ENCODE data around the gene IP6K2.
"Not testable (repeated sequence)": the region's sequence is repeated elsewhere in the genome, so short reads cannot be mapped to it uniquely, and the experiment has no call there.

IP6K2 gene

DNA sequence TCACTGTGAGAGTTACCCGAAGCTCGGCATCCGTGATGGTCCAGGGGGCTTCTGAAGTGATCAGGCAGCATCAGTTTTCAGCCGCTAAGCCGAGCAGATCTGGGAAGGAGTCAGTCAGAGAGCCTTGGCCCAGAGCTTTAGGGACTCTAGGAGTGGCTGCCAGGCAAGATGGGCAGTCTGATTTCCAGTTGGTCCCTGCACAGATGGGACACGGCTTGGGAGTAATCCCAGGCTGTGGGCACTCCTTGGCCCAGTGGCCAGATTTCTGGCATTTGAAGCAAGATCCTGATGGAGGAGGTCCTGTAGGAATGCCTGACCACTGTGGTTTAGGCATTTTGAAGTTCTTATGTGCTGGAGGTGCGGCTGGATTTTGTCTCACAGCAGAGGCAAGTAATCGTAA, 10.5 kb upstream of the IP6K2 start:
- DNase-seq (ENCODE audit: low spot score), result no peak

DNA sequence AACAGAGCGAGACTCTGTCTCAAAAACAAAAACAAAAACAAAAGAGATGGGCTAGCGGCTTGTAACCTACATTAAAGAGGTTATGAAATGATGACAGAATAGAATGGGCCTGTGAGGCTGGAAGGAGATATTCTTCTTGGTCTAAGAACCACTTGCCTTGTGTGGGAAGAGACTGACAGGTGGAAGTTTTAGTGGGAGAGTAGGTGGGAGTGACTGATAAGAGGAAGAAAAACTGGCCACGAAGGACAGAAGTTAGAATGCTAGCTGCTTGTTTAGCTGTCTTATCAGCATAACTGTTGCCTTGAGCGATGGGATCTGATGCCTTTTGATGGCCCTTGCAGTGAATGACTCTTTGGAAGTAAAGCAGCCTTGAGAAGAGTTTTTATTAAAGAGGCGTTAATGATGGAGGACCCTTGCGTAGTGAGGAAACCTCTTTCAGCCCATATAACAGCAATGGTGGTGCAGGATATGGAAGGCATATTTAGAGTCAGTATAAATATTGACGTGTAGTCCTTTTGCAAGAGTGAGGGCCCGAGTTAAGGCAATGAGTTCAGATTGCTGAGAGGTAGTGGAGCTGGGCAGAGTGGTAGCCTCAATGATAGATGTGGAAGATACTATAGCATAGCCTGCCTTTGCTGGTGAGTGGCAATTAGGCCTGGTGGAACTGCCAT, 8.3 kb upstream of the IP6K2 start:
- DNase-seq (ENCODE audit: low spot score), result not testable (repeated sequence)

DNA sequence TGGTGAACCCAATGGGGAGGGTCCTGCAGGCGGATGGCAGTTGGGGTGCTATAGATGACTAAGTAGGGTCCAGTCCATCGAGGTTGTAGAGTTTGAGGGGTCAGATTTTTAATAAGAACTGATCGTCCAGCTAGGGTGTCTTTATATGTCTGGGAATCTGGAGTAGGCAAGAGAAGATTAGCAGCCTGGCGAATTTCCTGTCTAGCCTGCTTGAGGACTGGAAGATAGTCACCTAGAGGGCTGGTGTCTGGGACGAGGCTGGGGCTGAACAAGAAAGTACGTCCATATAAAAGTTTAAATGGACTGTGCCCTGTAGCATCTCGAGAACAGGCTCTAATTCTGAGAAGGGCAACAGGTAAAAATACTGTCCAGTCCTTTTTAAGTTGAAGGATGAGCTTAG, 6.7 kb upstream of the IP6K2 start:
- DNase-seq (ENCODE audit: low spot score), result no peak

DNA sequence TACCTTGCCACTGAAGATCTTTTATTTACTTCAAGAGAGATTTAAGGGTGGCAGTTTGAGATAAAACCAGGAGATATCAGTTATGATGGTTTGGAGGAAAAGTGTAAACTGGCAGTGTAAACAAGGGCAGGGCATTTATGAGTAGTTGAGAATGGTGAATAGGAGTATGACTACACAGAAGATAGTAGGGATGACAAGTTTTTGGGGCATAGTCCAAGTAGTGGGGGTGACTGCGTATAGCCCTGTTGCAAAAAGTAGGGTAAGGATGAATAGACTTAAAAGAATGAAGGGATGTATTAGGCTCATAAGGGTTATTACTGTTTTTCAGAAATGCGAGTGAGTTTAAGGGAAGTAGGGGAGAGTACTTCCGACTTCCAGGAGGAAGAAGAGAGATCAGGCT, 6.3 kb upstream of the IP6K2 start:
- DNase-seq (ENCODE audit: low spot score), result not testable (repeated sequence)

DNA sequence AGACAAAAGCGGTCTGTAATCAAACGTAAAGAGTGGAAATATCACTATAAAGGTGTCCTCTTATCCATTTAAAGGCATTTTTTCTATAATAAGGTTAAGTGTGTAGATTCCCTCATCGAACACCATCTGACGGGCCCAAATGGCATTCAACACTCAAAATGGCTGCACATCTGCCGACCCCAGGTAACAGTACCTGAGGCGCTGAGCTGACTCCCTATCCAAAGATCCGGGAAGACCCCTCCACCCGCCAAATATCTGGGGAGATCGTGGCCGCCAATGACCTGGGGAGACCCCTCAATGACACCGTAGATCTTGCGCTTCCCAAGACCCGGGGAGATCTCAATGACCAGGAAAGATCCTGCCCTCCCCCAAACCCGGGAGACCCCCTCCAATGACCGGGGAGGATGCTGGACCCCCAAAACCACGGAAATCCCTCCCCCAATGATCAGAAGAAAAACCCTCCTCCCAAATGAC, 476 bp downstream of the IP6K2 start:
- no peak for DNase-seq (ENCODE audit: low spot score)

DNA sequence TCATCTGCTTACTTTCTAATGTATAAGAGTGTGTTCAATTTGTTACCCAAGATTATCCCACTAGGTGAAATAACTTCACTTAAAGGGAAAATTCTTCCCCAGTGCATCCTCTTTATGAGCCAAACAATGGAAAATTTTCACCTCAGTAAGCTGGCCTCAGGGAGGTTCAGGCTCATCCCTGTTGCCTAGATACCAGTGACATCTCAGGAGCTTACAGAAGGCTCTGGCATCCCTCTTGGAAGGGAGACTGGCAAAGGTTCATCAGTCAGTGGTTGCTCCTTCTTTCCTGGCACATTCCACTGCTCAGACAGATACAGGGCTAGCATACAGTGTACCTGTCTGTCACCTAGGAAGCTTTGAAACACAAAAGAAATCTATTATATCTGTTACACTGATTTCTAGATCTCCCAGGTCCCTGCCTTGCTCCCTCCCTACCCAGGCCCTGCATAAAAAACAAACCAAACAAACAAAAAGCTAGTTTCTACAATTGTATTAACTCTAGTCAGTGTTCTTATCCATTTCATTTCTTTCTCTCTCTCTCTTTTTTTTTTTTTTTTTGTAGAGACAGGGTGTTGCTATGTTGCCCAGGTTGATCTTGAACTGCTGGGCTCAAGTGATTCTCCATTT, 1.7 kb downstream of the IP6K2 start:
- peak; percentile 48 for DNase-seq (ENCODE audit: low spot score)

DNA sequence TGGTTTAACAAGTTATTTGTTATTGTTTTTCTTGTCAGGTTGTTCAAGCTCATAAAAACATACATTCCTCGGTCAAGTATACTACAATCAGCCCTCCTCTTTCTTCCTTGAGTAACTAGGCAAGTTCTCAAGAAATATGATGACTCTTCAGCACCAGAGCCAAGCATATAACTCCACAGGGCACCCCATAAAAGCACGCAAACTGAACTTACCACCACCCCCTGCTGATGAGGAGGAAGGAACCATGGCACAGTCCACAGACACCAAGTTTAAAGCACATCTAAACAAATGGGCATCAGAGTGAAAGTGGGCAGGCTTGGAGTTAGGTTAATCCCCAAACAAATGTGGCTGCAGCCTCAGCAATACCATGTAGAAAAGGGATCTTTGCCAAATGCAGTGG, 5.3 kb downstream of the IP6K2 start:
- no peak for DNase-seq (ENCODE audit: low spot score)

DNA sequence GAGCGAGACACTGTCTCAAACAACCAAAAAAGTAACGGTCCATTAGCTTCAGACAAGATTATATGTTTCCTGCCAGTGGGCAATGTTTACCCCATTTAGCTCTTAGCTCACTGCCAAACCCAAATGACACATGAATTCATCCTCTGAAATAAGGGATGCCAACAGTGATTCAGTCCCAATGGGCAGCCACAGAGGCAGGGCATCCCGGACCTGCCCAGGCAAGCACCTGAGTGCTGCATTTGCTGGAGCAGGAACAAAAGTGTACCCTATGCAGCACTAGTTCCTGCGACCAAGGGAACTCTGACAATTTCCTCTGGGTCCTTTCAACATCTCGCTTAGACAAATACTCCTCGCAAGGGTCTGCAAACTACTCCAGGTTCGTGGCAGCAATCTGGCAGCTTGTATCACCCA, 8.0 kb downstream of the IP6K2 start:
- DNase-seq (ENCODE audit: low spot score), result no peak

DNA sequence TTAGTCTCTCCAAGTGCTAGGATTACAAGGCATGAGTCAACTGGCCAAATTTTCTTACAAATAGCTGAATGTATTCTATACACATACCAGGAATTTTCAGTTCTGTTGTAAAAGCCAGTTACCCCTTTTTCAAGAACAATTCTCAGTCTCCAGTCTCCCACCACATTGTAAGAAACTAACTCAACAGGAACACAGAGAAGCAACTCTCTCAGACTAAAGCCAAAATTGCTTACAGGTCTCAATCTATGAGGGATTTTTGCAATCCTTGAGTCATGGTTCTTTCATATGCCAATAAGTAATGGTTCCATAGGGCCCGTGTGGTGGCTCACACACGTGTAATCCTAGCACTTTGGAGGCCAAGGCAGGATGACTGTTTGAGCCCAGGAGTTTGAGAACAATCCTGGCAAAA, 8.5 kb downstream of the IP6K2 start:
- no peak for DNase-seq (ENCODE audit: low spot score)

DNA sequence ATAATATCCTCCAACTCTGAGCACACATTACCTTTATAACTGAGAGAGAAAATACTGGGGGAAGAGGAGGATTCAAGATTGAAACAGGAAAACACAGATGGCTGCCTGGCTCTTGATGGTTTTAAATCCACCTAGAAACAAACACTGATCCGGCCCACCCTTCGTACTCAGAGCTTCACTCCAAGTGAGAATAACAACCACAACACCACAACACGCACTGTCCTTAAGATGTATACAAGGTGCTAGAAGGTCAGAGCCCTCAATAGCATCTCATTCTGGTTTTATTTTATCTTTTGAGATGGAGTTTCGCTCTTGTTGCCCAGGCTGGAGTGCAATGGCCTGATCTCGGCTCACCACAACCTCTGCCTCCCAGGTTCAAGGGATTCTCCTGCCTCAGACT, 9.9 kb downstream of the IP6K2 start:
- DNase-seq (ENCODE audit: low spot score), result no peak

DNA sequence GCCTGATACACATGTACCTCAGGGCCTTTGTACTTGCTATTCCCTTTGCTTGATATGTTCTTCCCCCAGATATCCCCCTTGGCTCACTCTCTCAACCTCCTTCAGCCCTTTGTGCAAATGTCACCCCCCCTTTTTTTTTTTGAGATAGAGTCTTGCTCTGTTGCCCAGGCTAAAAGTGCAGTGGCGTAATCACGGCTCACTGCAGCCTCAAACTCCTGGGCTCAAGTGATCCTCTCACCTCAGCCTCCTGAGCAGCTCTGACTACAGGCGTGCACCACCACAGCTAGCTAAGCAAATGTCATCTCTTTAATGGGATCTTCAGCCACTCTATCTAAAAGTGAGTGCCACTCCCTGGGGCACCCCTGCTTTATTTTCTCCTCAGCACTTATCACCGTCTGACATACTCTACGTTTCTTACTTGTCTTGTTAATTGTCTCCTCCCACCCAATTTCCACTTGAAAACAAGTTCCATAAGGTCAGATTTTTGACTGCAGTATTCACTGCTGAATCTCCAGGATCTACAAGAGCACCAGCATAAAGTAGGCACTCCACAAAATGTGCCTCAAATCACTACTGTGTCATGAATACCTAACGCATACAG, 14.6 kb downstream of the IP6K2 start:
- no peak for DNase-seq (ENCODE audit: low spot score)

DNA sequence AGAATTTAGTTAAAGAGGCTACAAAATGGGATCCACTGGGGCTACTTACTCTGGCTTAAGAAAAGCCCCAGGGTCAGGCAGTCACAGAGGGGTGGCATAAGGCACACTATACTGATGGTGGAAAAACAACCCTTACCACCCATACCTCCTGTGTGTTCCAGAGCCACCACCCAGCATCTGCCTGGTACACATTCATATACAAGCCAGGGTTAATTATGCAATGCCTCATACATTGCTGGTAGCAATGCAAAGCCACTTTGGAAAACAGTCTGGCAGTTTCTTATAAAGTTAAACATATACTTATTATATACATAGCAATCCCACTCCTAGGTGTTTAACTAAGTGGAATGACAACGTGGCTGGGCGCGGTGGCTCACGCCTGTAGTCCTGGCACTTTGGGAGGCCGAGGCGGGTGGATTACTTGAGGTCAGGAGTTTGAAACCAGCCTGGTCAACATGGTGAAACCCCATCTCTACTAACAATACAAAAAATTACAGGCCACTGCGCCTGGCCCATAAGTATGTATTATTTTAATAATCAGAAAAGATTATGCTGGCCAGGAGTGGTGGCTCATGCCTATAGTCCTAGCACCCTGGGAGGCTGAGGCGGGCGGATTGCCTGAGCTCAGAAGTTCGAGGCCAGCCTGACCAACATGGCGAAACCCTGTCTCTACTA, 16.2 kb downstream of the IP6K2 start:
- DNase-seq (ENCODE audit: low spot score), result no peak

DNA sequence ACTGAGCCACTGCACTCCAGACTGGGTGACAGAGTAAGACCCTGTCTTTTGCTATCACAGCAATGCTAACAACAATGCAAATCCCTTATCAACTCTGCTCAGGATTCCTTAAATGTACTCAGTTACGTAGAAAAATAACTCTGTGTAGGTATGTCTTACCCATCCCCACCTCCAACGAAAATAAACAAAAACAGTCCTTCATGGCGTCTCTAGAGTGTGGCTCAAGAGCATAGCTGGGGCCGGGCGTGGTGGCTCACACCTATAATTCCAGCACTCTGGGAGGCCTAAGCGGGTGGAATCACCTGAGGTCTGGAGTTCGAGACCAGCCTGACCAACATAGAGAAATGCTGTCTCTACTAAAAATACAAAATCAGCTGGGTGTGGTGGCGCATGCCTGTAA, 18.1 kb downstream of the IP6K2 start:
- no peak for DNase-seq (ENCODE audit: low spot score)

DNA sequence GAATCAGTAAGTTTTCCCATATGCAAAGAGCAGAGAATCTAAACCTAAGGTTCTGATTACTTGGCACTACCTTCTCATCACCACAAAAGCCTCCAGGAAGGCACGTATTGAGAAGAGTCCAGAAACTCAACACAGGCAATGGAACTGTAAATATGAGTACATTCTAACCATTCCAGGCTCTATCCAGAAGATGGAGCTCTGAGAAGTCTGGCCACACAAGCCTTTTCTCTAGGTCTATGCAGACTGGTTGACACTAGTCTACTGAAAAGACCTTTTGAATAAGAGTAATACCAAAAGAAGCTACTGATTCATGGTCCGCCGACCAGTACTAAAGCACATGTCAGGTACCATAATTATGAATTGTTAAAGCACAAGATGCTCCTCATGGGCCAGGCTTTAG, 19.1 kb downstream of the IP6K2 start:
- no peak for DNase-seq (ENCODE audit: low spot score)

DNA sequence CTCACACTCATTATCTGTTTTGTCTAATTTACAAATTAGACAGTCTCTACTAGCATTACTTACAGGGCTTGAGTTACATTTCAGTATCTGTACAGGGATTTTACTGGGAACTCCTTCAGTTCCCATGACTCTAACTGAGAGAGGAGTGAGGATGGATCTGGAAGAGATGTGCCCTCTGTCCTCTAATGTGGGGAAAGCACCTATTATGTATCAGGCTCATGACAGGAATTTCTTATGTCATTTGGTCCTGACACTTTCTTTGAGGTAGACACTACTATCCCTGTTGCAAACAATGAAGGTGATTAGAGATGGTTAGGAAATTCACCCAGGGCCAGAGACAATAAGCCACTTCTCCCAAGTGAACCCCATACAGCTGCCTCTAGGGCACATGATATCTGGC, 20.4 kb downstream of the IP6K2 start:
- DNase-seq (ENCODE audit: low spot score), result no peak

DNA sequence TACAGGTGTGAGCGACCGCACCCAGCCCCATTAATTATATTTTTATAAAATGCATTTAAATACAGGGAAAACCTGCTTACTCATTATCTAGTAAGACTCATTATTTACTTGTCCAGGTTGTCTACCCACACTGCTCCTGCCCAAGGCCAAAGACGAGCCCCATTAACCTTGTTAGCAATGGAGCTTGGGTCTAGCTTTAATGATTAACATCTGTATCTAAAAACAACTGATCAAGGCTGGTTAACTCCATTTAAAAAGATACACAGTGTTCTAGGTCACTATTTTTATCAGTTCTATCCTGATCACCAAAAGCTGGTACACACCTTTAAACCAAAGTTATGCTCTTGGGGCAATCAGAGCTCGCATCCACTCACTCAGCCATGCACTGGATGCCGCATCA, 20.9 kb downstream of the IP6K2 start:
- no peak for DNase-seq (ENCODE audit: low spot score)

DNA sequence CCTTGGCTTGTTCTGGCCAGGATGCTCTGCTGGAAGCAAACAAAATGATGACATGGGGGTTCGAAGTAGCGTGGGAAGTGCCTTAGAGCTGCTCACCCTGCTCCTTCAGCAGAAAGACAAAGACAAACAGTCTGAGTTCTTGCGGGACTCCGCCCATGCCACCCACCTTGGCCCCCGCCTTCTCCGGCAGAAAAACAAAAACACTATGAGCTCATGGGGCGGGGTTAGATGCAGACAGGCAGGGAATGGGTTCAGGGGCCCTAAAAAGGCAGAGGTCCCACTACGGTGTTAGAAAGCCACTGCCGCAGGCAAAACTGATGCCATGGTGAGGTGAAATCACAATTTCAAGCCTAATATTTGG, 21.6 kb downstream of the IP6K2 start:
- peak; percentile 81 for DNase-seq (ENCODE audit: low spot score)

DNA sequence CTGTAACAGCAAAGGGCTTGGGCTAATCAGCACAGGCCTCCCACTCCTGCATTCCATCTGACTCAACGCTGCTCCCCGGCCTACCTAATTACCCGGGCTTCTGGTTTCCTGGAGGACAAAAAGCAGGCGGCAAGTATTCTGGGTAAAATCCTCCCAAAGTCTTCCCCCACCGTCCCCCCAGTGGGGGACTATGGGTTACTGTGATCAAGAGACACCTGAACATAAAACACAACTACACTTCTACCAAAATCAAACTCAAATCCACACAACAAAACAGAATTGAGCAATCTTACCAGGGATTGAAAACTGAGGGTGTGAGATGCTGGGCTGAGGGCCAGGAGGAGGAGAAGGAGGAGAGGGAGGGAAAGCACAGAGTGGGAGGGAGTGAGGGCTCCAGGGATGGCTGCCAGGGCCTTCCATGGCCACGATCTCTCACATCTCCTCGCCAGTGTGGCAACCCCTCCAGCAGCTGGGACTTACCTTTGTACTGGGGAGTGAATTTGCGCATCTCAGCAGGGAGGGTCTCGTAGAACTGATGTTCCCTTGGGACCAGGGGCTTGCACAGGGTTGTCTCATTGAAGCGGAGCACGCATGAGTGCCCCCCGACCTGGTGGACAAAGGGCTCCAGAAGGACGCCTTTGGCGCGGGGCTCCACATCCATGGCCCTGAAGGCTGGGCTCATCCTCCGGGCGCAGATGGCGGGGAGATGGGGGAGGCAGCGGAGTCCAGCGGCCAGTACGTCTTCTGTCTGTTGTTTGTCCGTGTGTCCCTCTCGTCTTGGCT, 22.2 kb downstream of the IP6K2 start:
- peak; percentile 85 for DNase-seq (ENCODE audit: low spot score)

DNA sequence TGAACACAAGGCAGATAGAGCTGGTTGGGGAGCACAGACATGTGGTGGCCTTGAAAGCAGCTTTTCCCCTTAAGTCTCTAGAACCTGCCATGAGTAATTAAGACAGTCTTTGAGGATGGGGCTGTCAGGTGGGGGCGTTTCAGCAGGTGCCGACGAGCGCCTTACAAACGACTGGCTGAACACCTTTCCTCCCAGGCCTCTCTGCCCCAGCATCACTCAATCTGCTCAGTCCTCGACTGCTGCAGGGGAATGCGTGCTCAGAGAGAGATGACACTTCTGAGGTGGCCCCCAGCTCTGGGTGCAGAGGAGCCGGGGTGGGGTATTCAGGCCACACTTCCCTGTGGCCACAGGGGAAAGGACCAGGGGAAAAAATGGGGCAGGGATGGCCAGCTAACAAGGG, 23.2 kb downstream of the IP6K2 start:
- no peak for DNase-seq (ENCODE audit: low spot score)

DNA sequence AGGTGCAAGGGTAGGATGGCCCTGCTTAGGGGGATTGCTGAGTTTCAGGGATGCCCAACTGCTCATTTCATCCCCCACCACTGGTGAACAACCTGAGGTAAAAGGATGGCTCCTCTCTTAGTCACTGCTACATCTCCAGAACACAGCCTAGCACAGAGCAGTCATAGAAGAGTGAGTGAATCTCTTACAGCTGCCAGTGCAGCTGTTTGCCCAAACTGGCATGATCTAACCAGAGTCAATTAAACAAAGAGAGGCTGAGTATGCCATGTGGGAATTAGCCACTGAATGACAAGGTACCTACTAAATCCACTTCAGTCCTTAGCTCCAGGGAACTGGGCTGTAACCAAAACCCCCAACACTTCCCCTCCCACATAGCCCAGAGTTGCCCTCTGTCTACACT, 24.5 kb downstream of the IP6K2 start:
- DNase-seq (ENCODE audit: low spot score), result no peak

DNA sequence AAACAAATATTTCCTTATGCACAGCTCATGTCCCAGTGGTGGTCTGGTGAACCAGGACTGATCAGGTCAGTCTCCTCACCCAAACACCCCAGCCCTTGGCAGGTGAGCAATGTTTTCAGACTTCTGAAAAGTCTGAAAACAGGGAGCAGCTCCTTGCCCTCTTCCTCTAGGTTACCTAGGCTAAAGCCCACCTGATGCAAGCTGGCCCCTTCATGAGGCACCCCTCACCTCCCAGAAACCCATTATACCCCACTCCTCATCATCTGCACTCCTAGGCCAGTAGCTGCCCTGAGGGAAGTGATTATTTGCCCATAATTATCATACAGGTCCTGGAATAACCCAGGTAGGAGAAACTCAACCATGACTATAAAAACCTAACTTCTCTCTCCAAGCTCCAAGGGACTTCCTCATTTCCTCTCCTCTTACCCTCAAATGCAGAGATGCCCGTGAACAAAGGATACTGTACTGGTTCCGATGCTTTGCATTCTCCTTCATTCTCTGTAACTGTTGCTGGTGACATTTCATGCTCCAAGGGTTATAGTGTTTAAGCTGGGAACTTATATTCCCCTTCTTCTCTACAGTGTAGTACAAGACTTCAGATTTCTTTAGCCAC, 26.1 kb downstream of the IP6K2 start:
- no peak for DNase-seq (ENCODE audit: low spot score)

DNA sequence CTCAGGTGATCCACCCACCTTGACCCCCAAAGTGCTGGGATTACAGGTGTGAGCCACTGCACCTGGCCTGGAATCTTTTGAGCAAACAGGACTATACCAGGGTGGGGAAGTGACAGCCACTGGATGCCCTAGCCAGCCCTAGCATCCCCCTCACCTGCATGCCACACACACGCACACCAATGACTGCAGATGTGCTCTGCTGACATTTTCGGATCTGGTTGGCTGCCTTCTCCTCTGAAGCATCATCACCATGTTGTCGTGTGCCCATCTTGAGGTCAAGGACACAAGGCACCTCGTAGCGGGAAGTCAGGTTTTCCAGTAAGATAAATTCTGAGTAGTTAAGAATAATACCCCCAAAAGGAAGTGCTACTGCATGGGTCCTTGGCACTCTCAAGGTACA, 27.6 kb downstream of the IP6K2 start:
- DNase-seq (ENCODE audit: low spot score), result no peak

Data from AG20443 (cell line).